ENCODE results near the gene PHF23.
"Not testable (repeated sequence)": the region's sequence is repeated elsewhere in the genome, so short reads cannot be mapped to it uniquely, and the experiment has no call there.

PHF23 gene

GRCh38 chr17:7258731-7259554 is 19.7 kb upstream of the PHF23 start:
- no peak for DNase-seq

GRCh38 chr17:7256766-7257456 is 17.7 kb upstream of the PHF23 start:
- no peak for DNase-seq

GRCh38 chr17:7254511-7254910 is 15.3 kb upstream of the PHF23 start:
- no peak for DNase-seq

GRCh38 chr17:7253082-7253481 is 13.8 kb upstream of the PHF23 start:
- no peak for DNase-seq

GRCh38 chr17:7252176-7253043 is 13.2 kb upstream of the PHF23 start, which contains the start of gene ELP5:
ELP5 (plus strand) TSS chr17:7252215; CDS start chr17:7252551, 336 bp downstream.
- no peak for DNase-seq

- DNase-seq: peak; percentile 100
Measured at GRCh38 chr17:7251661-7252175, 12.5 kb upstream of the PHF23 start, which contains the start of gene CTDNEP1. CTDNEP1 (minus strand) TSS chr17:7251734; CDS start chr17:7251296, 438 bp downstream.

GRCh38 chr17:7250695-7251627 is 11.7 kb upstream of the PHF23 start:
- DNase-seq: peak; percentile 29

- DNase-seq: no peak
Measured at GRCh38 chr17:7249830-7250229, 10.6 kb upstream of the PHF23 start.

- DNase-seq: no peak
Measured at GRCh38 chr17:7249214-7249613, 10.0 kb upstream of the PHF23 start.

- no peak for DNase-seq
Measured at GRCh38 chr17:7248796-7249195, 9.5 kb upstream of the PHF23 start.

- no peak for DNase-seq
Measured at GRCh38 chr17:7246779-7247178, 7.5 kb upstream of the PHF23 start.

GRCh38 chr17:7243838-7244237 is 4.6 kb upstream of the PHF23 start:
- DNase-seq: not testable (repeated sequence)

GRCh38 chr17:7243453-7243729 is 4.1 kb upstream of the PHF23 start:
- DNase-seq: no peak

GRCh38 chr17:7242717-7243452 is 3.6 kb upstream of the PHF23 start:
- DNase-seq: peak; percentile 100

GRCh38 chr17:7241783-7242716 is 2.8 kb upstream of the PHF23 start, which contains the start of gene GABARAP:
GABARAP (minus strand) TSS chr17:7242449; CDS start chr17:7242330, 119 bp downstream.
- DNase-seq: peak; percentile 99

- no peak for DNase-seq
Measured at GRCh38 chr17:7241090-7241733, 2.0 kb upstream of the PHF23 start.

- no peak for DNase-seq
Measured at GRCh38 chr17:7240375-7240774, 1.1 kb upstream of the PHF23 start.

- peak; percentile 53 for DNase-seq
Measured at GRCh38 chr17:7238420-7239090, 702 bp downstream of the PHF23 start.

Data from retina (tissue), 1 donor.